Activated naive CD4-positive, alpha-beta T cell treated with anti-CD3 and anti-CD28 coated beads, Interleukin-2, amount 50 U/mL, for 72 hours (primary cell): ENCODE results near the gene ISOC1. TPM values are rescaled to one million over a fixed set of nuclear protein-coding genes. Genes with fewer than 3 reads are reported as not detected.

ENCODE experiments used
- ATAC-seq, 2 donors: fragments of 150-1000 bp; cut with Tn5 transposase; 2 replicates each; pipeline ENCODE4 v1.10.0; 2021; ENCODE audit warnings: mild to moderate bottlenecking in 2 of 2, moderate library complexity in 2 of 2
- DNase-seq, 2 donors: peaks; one replicate each; pipeline ENCODE4 v3.0.0; 2021 to 2022; ENCODE audit warnings: low spot score in 2 of 2
- H3K27ac Mint-ChIP-seq, 2 donors: one replicate each; pipeline ENCODE4 v1.8.0; 2022; ENCODE audit warnings: mild to moderate bottlenecking in 2 of 2, mixed read lengths in 2 of 2
- H3K36me3 Mint-ChIP-seq, 2 donors: one replicate each; pipeline ENCODE4 v1.8.0; 2022; ENCODE audit warnings: mixed read lengths in 2 of 2
- H3K9me3 Mint-ChIP-seq, 2 donors: one replicate each; pipeline ENCODE4 v1.8.0; 2022; ENCODE audit warnings: mixed read lengths in 2 of 2
- total RNA-seq, 2 donors: library from RNA; stranded (reverse); gene quantifications; one replicate each; pipeline ENCODE4 v1.2.3, GENCODE V29; 2022

Gene ISOC1
- total RNA-seq = 10 to 100 TPM; 18.5 to 24.0 TPM

DNA sequence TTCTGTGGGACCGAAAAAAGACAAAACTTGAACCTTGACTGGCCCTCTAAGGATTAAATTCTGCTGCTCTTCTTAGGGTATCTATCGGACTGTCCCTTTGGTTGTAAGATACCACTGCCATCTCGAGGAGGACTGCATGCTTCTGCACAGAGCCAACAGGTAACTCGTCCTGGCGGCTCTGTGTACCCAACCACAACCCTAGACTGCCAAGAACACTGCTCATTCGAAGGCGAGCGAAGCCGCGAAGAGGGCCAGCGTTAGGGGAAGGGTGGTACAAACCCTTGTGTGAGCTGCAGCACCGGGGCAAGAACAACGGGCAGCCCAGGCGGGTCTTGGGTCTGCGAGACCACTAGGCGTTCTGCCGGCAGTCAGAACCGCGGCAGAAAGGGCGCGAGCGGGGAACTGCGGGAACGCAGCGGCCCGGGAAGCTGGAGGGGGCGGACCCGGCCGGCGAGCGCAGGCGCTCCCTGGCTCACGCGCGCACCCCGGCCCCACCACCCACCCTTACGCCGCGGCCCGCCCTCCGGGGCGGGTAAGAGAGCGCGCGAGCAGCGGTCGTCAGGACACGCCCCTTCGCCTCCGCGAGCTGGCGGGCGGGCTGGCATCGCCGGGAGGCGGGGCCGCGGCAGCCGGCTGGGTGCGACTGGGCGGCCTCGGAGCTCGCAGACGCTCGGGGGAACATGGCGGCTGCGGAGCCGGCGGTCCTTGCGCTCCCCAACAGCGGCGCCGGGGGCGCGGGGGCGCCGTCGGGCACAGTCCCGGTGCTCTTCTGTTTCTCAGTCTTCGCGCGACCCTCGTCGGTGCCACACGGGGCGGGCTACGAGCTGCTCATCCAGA, at the start of gene ISOC1:
TSS of gene ISOC1 (plus strand) at position 663 of the 837 bp plus-strand sequence. CDS start at position 681, 18 bp downstream.
- Mint-ChIP-seq H3K27ac (peak within 1 kb of the TSS; percentile 47 to 75), H3K9me3 (no peaks in the 10 kb centered on the region), H3K36me3 (no peaks in the 10 kb centered on the region)
- ATAC-seq (peak; percentile 91 to 95), DNase-seq (peak; percentile 89 to 92)

DNA sequence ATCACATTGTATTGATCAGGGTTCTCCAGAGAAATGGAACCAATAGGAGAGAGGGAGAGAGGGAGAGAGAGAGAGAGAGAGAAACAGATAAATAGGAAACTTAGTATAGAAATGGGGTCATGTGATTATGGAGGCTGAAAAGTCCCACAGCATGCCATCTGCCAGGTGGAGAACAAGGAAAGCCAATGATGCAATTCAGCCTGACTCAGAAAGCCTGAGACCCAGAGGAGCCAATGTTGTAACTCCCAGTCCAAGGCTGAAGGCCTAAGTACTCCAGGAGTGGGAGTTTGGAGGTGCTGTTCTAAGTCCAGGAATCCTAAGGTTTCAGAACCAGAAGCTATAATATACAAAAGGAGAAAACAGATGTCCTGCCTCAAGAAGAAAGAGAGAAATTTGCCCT, 48.4 kb upstream of the ISOC1 start:
- ATAC-seq (no peak), DNase-seq (no peak)
- Mint-ChIP-seq H3K36me3 (peaks cover 8 to 19% of the 10 kb centered on the region in 2 donors), H3K9me3 (peaks cover 20 to 25% of the 10 kb centered on the region in 2 donors), H3K27ac (no peak overlapping the region)

DNA sequence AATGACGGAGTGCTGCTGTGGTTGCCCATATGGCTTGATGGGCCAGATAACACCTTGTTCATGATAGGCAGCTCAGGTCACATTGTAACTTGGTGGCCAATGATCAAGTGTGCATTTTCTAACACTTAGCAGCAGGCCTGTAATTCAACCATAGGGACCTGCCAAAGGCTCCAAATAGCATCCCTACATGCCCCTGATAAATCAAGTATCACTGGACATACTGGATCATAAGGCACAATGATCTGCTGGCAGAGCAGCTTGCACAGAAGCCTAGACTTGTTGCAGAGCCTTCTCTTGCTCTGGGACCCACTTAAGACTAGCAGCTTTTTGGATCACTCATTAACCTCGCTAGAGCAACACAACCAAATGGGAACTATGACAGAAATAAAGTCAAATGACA, 46.0 kb upstream of the ISOC1 start:
- no peak overlapping the region for H3K27ac Mint-ChIP-seq
- ATAC-seq (no peak), DNase-seq (no peak)
- H3K36me3 Mint-ChIP-seq = peaks cover 8 to 19% of the 10 kb centered on the region in 2 donors
- H3K9me3 Mint-ChIP-seq = peaks cover 20 to 21% of the 10 kb centered on the region in 2 donors

DNA sequence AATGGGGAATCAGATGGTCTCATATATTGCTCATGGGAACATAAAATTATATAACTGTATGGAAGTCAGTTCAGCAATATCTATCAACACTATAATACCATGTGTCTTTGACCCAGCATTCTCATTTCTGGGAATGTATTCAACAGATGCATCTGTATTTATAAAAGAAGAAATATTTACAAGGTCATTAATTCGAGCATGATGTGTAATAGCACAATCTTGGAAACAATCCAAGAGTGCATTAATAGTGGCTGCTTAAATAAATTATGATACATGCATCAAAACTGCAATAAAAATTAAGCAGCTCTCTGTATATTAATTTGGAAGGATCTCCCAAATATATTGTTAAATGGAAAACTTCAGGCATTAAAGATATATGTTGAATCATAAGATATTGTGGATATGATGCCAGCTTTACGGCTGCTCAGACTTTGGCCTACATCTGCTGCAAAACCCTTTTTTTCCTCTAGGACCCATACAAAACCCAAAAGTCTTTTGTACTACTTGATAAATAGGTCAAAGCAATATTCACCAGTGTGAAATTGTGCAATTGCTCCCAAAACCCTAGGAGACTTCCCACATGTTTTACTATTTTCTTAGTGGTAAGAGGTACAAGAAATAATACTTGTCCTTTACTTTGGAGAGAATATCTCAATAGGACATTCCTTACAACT, 45.3 kb upstream of the ISOC1 start:
- Mint-ChIP-seq H3K27ac (no peak overlapping the region), H3K36me3 (peaks cover 4 to 14% of the 10 kb centered on the region in 2 donors), H3K9me3 (peaks cover 16 to 18% of the 10 kb centered on the region in 2 donors)
- ATAC-seq (no peak), DNase-seq (no peak)

DNA sequence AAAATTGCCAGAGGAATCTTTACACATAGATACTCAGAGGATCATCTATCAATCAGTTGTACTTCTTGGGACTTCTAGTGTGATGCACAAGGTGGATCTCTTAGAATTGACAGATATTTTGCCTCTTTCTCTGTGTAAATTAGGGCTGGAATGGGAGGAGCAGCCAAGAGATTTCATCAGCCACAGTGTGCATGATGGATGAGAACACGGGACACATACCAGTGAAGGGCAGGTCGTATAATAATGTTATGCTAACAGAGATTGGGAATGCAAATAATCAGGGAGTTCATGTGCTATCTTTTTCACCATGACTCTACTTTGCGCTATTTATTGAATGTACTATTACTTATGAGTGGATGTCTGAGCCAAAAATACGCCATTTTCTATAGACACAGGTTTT, 43.3 kb upstream of the ISOC1 start:
- DNase-seq (no peak), ATAC-seq (no peak)
- Mint-ChIP-seq H3K36me3 (peaks cover 0 to 2% of the 10 kb centered on the region in 2 donors), H3K27ac (peak overlapping the region in 1 of 2 donors; percentile 26), H3K9me3 (no peaks in the 10 kb centered on the region)

DNA sequence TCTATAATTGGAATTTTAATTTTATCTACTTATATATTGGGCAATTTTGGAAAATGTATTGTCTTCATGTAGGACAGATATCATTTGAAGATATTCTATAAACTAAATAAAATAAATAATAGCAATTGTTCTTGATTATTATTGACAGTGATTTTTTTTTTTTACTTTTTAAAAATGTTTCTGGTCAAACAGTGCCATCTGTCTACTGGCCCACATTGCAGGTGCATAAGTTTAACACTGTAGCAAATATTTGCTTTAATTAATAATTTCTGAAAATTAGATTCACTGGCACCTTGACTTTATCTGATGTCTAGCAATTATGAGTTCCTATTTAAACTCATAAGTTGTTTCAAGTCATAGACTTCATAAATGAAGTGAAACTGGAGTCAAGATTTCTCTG, 41.1 kb upstream of the ISOC1 start:
- Mint-ChIP-seq H3K36me3 (peaks cover 0 to 9% of the 10 kb centered on the region in 2 donors), H3K9me3 (peaks cover 3 to 7% of the 10 kb centered on the region in 2 donors), H3K27ac (no peak overlapping the region)
- ATAC-seq (no peak), DNase-seq (no peak)

DNA sequence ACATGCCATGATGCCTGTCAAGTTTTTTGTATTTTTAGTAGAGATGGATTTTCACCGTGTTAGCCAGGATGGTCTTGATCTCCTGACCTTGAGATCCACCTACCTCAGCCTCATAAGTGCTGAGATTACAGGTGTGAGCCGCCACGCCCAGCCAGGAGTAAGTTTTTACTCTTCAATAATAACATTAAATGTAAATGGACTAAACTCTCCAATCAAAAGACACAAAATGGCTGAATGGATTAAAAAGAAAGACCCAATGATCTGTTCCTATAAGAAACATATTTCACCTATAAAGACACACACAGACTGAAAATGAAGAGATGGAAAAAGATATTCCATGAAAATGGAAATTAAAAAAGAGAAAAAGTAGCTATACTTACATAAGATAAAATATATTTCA, 37.2 kb upstream of the ISOC1 start:
- no peak overlapping the region for H3K27ac Mint-ChIP-seq
- peaks cover 3 to 7% of the 10 kb centered on the region in 2 donors for H3K9me3 Mint-ChIP-seq
- DNase-seq (no peak), ATAC-seq (no peak)
- H3K36me3 Mint-ChIP-seq = peaks cover 0 to 9% of the 10 kb centered on the region in 2 donors

DNA sequence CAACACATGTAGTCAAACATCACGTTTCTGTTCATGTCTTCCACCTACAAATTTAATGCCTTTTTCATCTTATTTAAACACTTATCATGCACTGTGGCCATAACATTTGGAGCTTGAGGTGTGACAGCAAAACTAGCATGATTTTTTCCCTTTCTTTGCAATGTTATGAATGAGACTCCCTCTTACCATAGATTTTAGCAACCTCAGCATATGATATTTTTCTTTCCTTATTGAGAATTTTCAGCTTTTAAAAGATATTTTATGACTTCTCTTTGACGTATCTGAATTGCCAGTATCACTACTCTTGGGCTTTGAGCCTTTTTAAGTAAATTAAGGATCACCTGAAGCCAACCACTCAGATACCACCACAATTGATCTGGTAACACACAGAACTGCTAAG, 32.7 kb upstream of the ISOC1 start:
- peaks cover 0 to 5% of the 10 kb centered on the region in 2 donors for H3K9me3 Mint-ChIP-seq
- DNase-seq (no peak), ATAC-seq (no peak)
- peaks cover 0 to 1% of the 10 kb centered on the region in 2 donors for H3K36me3 Mint-ChIP-seq
- H3K27ac Mint-ChIP-seq = no peak overlapping the region

DNA sequence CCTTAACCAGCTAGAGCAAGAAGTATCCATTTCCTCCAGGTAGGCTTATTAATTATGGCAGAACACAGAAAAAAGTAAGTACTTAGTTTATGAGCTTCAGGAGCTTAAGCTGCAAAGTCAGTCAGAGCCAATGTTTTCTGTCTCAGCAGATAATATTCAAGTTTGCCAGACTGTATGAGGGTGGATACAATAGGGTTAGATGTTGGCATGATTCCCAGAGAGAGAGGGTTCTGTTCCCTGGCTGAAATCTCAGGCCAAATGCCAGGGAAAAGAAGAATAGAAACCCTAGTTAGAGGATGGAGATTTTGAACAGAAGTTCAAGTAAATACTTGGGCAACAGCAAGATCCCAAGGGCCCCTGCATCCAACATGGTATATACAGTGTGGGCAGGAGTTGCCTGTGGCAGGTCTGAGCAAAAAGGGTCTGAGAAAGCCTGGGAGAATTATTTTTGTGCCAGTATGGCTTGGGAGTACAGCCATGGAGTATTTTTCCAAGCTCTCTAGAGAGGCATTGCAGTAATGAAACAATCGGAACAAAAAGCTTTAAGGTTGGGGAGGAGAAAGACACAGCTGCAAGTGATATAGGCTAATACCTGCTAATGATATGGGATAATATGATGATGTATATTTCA, 31.0 kb upstream of the ISOC1 start:
- Mint-ChIP-seq H3K27ac (no peak overlapping the region), H3K36me3 (no peaks in the 10 kb centered on the region), H3K9me3 (no peaks in the 10 kb centered on the region)
- DNase-seq (no peak), ATAC-seq (no peak)

DNA sequence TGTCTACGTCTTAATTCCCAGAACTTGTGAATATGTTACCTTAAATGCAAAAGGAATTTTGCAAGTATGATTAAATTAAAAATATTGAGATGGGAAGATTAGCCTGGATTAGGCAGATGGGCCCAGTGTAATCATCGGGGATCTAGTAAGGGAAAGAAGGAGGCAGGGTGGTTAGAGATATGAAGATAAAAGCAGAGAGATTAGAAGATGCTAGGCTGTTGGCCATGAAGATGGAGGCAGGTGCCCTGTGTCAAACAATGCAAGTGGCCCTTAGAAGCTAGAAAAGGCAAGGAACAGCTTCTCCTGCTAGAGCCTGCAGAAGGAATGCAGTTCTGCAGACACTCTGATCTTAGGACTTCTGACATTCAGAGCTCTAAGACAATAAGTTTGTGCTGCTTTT, 28.8 kb upstream of the ISOC1 start:
- no peak overlapping the region for H3K27ac Mint-ChIP-seq
- no peaks in the 10 kb centered on the region for H3K36me3 Mint-ChIP-seq
- ATAC-seq = no peak
- no peak for DNase-seq
- H3K9me3 Mint-ChIP-seq = no peaks in the 10 kb centered on the region

DNA sequence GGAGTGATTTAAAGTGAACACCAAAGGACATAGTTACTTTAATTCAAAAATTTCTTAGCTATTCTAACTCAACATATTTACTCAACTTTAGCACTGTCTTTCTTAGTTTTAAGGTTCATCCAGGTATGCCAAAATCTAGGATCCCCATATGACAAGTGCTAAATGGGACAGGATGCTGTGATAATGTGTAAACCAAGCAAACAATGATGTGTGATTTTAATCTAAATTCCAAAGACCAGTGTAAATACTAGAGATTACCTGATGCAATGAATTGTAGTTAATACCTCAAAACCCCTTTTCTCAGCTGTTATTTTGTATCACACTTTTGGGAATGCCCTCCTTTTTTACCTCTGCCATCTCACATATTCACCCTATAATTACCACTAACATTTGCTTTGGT, 26.8 kb upstream of the ISOC1 start:
- H3K27ac Mint-ChIP-seq = no peak overlapping the region
- no peaks in the 10 kb centered on the region for H3K36me3 Mint-ChIP-seq
- DNase-seq (no peak), ATAC-seq (no peak)
- H3K9me3 Mint-ChIP-seq = no peaks in the 10 kb centered on the region

DNA sequence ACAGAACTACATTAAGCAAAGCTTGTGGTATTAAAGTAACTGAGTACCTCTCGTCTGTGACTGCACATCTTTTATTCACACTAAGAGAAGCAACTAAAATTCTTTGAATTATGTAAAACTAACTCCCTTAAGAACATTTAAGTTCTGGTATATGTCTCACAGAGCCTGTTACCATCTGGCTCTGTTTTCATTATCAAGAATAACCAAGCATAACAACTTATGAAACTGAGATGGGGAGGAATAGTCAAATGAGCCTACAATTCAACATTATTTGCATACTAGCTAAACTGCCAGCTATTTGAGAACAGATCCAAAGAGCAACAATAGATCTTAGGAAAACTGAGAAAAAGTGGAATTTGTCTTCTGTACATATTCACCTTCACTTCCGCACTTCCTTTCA, 25.3 kb upstream of the ISOC1 start:
- Mint-ChIP-seq H3K9me3 (no peaks in the 10 kb centered on the region), H3K27ac (no peak overlapping the region), H3K36me3 (no peaks in the 10 kb centered on the region)
- ATAC-seq (no peak), DNase-seq (no peak)

DNA sequence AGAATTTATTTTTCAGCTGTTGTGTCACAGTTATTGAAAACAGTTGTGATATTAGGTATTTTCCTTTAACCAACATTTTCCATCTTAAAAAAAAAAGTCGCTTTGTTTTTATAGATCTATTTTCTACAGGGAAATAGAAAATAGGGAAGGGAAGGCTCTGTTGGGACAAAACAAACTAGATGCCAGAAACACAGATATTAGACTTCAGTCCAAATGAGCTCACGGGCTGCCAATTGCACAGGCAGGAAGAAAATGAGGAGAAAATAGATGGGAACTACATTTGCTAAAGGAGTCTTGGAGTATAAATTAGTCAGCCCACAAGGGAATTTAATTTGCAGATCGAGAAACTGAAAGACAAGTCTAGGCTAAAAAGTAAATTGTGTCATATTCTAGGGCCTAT, 21.4 kb upstream of the ISOC1 start:
- ATAC-seq (no peak), DNase-seq (no peak)
- Mint-ChIP-seq H3K9me3 (no peaks in the 10 kb centered on the region), H3K36me3 (no peaks in the 10 kb centered on the region), H3K27ac (no peak overlapping the region)

DNA sequence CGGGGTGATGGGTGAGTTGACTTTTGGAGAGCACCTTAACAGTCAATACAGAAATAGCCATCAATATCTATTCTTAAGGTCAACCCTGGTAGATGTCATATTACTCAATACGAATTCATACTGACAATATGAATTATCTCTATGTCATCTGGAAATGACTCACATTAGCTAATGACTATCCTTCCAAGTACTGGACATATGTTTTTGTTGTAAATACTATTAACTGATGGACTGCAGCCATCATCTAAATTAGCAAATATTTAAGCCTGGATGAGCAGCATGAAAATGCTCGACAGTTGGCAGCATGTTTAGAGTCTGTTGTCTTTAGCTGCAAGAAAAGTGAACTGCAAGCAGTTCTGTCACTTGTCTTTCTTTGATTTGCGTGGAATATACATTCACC, 19.6 kb upstream of the ISOC1 start:
- Mint-ChIP-seq H3K27ac (no peak overlapping the region), H3K9me3 (no peaks in the 10 kb centered on the region), H3K36me3 (no peaks in the 10 kb centered on the region)
- ATAC-seq (no peak), DNase-seq (no peak)

DNA sequence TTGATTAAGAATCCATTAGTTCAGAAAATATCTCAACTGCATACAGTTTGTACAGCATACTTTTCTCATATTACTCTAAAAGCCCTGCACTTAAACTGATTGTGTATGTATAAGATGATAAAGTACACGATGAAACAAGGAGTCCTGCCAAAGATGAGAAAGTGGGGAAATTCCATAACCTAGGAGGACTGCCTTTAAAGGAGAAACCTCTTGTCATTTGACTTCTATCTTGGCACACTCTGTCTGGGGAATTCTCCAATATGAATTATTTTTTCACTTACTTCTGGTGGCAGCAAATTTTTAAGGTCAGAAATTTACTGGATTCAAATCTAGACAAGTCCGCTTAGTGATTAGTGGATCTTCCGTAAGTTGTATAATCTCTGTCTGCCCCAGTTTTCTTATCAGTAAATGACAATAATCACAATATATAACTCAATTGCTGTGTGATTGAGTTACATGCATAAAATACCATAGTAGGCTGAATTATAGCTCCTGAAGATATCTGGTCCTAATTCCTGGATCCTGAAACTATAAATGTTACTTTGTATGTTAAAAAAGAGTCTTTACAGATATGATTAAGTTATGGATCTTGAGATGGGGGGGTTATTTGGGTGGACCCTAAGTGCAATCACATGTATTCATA, 17.0 kb upstream of the ISOC1 start:
- H3K36me3 Mint-ChIP-seq = no peaks in the 10 kb centered on the region
- ATAC-seq (no peak), DNase-seq (no peak)
- no peak overlapping the region for H3K27ac Mint-ChIP-seq
- H3K9me3 Mint-ChIP-seq = no peaks in the 10 kb centered on the region

DNA sequence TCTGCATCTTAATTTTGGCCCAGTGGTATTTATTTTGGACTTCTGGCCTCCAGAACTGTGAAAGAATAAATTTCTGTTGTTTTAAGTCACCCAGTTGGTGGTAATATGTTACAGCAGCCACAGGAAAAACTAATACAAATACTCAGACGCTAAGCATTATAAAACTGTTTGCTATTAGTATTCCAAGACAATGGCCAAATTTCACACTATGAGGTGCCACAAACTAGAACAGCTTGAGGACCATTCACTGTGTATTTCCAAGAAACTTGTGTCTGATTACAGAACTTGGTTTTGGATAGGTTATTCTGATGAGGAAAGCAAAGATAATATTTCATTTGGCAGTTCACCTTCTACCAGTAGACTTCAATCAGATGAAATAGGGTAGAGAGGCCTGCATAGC, 16.3 kb upstream of the ISOC1 start:
- Mint-ChIP-seq H3K27ac (no peak overlapping the region), H3K36me3 (no peaks in the 10 kb centered on the region), H3K9me3 (no peaks in the 10 kb centered on the region)
- no peak for ATAC-seq
- no peak for DNase-seq

DNA sequence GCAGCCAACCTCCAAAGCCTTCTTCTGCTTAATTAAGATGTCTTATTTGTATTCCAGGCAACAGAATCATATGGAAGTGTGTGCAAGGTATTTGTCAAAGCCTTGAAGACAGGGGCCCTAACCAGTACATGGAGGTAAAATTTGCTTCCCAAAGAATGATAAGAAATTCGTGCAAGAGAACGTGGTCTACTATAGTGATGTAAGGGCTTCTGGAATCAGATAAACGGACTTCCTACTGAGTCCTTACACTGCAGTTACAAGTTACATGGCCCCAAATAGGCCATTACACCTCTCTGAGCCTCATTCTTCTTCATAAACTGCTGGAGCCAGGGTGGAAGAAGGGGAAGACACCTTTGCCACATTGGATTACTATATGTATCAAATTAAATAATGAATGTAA, 15.9 kb upstream of the ISOC1 start:
- Mint-ChIP-seq H3K27ac (no peak overlapping the region), H3K9me3 (no peaks in the 10 kb centered on the region), H3K36me3 (no peaks in the 10 kb centered on the region)
- DNase-seq (no peak), ATAC-seq (no peak)
